ENCODE data around the gene SLC27A2.

SLC27A2 gene

GRCh38 chr15:50260969-50261496 is 79.0 kb downstream of the SLC27A2 start:
- DNase-seq (ENCODE audit: insufficient read length, low spot score) (no peak), FAIRE-seq (peak; percentile 4)

GRCh38 chr15:50261981-50262380 is 80.0 kb downstream of the SLC27A2 start:
- DNase-seq (ENCODE audit: insufficient read length, low spot score) = no peak
- no peak for FAIRE-seq

GRCh38 chr15:50262533-50262932 is 80.5 kb downstream of the SLC27A2 start:
- DNase-seq (ENCODE audit: insufficient read length, low spot score) (no peak), FAIRE-seq (no peak)

- DNase-seq (ENCODE audit: insufficient read length, low spot score) = no peak
These were observed 83.6 kb downstream of the SLC27A2 start, which contains the start of gene HDC for GRCh38 chr15:50265620-50266019. Gene HDC (minus strand): TSS chr15:50265726. CDS start chr15:50265623, 103 bp downstream.

GRCh38 chr15:50267577-50267976 is 85.6 kb downstream of the SLC27A2 start:
- DNase-seq (ENCODE audit: insufficient read length, low spot score) (no peak), FAIRE-seq (no peak)

More at GRCh38 chr15:50265620-50266019, 83.6 kb downstream of the SLC27A2 start, which contains the start of gene HDC:
- FAIRE-seq = no peak

GRCh38 chr15:50275091-50275490 is 93.1 kb downstream of the SLC27A2 start:
- FAIRE-seq (no peak), DNase-seq (ENCODE audit: insufficient read length, low spot score) (no peak)

- FAIRE-seq = no peak
- no peak for DNase-seq (ENCODE audit: insufficient read length, low spot score)
These were observed 93.9 kb downstream of the SLC27A2 start for GRCh38 chr15:50275908-50276307.

- FAIRE-seq (no peak), DNase-seq (ENCODE audit: insufficient read length, low spot score) (no peak)
These were observed 95.4 kb downstream of the SLC27A2 start for GRCh38 chr15:50277370-50277769.

- no peak for FAIRE-seq
- DNase-seq (ENCODE audit: insufficient read length, low spot score) = no peak
These were observed 96.5 kb downstream of the SLC27A2 start for GRCh38 chr15:50278496-50278895.

GRCh38 chr15:50280271-50280670 is 98.3 kb downstream of the SLC27A2 start:
- FAIRE-seq (no peak), DNase-seq (ENCODE audit: insufficient read length, low spot score) (no peak)

- DNase-seq (ENCODE audit: insufficient read length, low spot score) (no peak), FAIRE-seq (no peak)
These were observed 99.4 kb downstream of the SLC27A2 start for GRCh38 chr15:50281427-50281826.

Measured in GM19239 (cell line).